ENCODE results near the gene HGF. TPM values are rescaled to one million over a fixed set of nuclear protein-coding genes. Genes with fewer than 3 reads are reported as not detected.
"Not testable (repeated sequence)": the region's sequence is repeated elsewhere in the genome, so short reads cannot be mapped to it uniquely, and the experiment has no call there.

Gene HGF
- total RNA-seq, 1 donor from 2014 or later = not detected

DNA sequence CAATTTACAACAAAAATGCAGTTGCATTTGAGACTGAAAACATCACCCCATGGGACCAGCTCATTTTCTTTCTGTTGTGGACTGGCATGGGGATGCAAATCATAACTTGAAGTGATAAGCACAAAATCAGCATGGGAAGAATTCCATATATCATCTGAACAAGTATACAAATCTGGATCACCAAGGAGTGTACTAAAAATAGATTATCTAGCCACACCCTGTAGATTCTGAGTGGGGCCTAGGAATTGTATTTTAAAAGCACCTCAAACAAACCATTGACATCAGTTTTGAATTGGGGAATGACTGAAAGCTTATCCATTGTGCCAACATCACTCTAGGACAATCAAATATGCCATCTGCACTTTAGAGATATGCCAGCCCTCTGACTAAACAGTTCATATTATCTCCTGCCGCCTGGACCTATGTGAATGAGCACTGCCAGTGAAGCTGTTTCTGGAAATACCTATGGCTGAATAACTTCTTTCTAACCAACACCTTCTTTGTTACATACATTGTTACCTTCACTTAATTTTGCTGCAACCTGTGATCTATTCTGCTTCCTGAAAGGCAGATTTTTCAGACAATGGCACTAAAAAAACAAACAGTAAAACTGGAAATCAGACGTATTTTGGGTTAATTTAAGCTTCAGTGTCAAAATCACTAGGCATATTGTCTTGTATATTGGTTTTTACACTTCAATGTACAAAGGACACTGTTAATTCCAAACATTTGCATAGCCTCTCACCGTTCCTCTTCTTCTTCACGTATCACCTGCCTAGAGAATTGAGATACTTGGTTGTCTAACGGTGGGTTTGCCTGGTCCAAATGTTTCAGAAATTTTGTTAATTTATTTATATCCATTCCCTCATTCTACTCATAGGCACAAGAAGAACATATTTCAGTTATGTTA is 42.4 kb upstream of the HGF start:
- H3K36me3 ChIP-seq (ENCODE audit: insufficient read depth, low read length) = no peaks in the 10 kb centered on the region
- H4K20me1 ChIP-seq (ENCODE audit: insufficient read depth, low read length) = no peaks in the 10 kb centered on the region
- H3K4me2 ChIP-seq (ENCODE audit: low read length) = no peak overlapping the region
- H3K27ac ChIP-seq (ENCODE audit: low read depth, low read length) = no peak overlapping the region
- H3K27me3 ChIP-seq (ENCODE audit: insufficient read depth, low read length) = no peaks in the 10 kb centered on the region
- no peaks in the 10 kb centered on the region for H3K4me1 ChIP-seq (ENCODE audit: insufficient read depth, low read length)
- H3K79me2 ChIP-seq (ENCODE audit: insufficient read depth, low read length) = no peaks in the 10 kb centered on the region
- no peaks in the 10 kb centered on the region for H3K9me3 Mint-ChIP-seq (ENCODE audit: unreplicated experiment)
- no peaks in the 10 kb centered on the region for H3K36me3 Mint-ChIP-seq (ENCODE audit: low read depth, unreplicated experiment)
- no peak for TF ChIP-seq EZH2 (IDR thresholded peaks at IDR 0.05; ENCODE audit: insufficient read depth, low read length)
- TF ChIP-seq, protein P1, sequence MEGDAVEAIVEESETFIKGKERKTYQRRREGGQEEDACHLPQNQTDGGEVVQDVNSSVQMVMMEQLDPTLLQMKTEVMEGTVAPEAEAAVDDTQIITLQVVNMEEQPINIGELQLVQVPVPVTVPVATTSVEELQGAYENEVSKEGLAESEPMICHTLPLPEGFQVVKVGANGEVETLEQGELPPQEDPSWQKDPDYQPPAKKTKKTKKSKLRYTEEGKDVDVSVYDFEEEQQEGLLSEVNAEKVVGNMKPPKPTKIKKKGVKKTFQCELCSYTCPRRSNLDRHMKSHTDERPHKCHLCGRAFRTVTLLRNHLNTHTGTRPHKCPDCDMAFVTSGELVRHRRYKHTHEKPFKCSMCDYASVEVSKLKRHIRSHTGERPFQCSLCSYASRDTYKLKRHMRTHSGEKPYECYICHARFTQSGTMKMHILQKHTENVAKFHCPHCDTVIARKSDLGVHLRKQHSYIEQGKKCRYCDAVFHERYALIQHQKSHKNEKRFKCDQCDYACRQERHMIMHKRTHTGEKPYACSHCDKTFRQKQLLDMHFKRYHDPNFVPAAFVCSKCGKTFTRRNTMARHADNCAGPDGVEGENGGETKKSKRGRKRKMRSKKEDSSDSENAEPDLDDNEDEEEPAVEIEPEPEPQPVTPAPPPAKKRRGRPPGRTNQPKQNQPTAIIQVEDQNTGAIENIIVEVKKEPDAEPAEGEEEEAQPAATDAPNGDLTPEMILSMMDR (IDR thresholded peaks at IDR 0.05; ENCODE audit: insufficient read depth, low read depth, low read length) = no peak
- no peak overlapping the region for H3K9ac ChIP-seq (ENCODE audit: low read length)
- H3K27ac Mint-ChIP-seq (ENCODE audit: unreplicated experiment) = no peak overlapping the region
- no peak for DNase-seq (ENCODE audit: low read depth)
- FAIRE-seq = no peak
- peaks cover 1% of the 10 kb centered on the region for H3K4me1 Mint-ChIP-seq (ENCODE audit: low read depth, unreplicated experiment)
- H3K27me3 Mint-ChIP-seq (ENCODE audit: low read depth, unreplicated experiment) = no peaks in the 10 kb centered on the region
- H3K4me3 ChIP-seq (ENCODE audit: insufficient read depth, low read depth, low read length) = no peak overlapping the region
- H3K9me3 ChIP-seq (ENCODE audit: insufficient read depth, low read depth, low read length) = no peaks in the 10 kb centered on the region
- H2AFZ ChIP-seq (ENCODE audit: low read depth, low read length) = no peak overlapping the region
- no peak overlapping the region for H3K4me3 Mint-ChIP-seq (ENCODE audit: unreplicated experiment)

DNA sequence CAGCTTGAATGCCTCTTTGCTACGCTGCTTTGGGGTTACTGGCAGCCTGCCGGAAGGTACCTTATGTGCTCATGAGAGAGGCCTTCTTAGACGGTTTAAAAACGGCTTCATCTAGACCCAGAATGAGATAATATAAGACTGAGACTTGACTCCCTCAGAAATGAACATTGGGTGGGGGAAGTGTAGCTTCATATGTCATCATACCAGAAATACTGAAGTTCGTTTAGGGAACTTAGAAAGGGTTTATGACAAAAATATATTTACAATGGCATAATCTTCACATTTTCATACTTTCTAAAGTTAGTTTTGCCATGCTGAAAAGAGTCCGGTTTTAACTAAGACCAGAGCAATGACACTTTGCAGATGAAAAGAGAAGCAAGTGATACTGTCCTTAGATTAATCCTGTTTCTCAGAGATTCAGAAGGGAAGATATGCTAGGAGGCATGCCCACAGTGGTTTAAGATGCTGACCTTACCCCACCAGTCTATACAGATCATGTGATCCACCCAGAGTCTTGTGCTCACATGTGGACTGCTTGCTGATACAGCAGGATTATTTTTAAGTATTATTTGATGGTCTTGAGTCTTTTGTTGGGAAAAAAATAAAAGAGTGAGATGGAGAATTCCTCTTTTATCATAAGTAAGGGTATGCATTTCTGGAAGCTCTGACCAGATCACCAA is 40.8 kb upstream of the HGF start:
- Mint-ChIP-seq H3K27ac (ENCODE audit: unreplicated experiment) (no peak overlapping the region), H3K4me3 (ENCODE audit: unreplicated experiment) (no peak overlapping the region)
- TF ChIP-seq, protein P1 (IDR thresholded peaks at IDR 0.05; ENCODE audit: insufficient read depth, low read depth, low read length) = no peak
- no peak for TF ChIP-seq EZH2 (IDR thresholded peaks at IDR 0.05; ENCODE audit: insufficient read depth, low read length)

DNA sequence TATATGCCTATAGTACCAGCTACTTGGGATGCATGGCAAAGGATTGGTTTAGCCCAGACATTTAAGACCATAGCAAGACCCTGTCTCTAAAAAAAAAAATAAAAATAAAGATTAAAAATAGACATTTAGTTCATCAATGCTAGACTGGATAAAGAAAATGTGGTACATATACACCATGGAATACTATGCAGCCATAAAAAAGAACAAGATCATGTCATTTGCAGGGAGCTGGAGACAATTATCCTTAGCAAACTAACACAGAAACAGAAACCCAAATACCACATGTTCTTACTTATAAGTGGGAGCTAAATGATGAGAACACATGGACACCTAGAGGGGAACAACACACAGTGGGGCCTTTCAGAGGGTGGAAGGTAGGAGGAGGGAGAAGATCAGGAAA is 38.5 kb upstream of the HGF start:
- not testable (repeated sequence) for H3K4me3 ChIP-seq (ENCODE audit: insufficient read depth, low read depth, low read length); H3K9me3 ChIP-seq (ENCODE audit: insufficient read depth, low read depth, low read length); H3K9me3 Mint-ChIP-seq (ENCODE audit: unreplicated experiment); H3K9ac ChIP-seq (ENCODE audit: low read length); H3K27me3 ChIP-seq (ENCODE audit: insufficient read depth, low read length); H3K27ac Mint-ChIP-seq (ENCODE audit: unreplicated experiment); H3K4me1 ChIP-seq (ENCODE audit: insufficient read depth, low read length); H3K27ac ChIP-seq (ENCODE audit: low read depth, low read length); DNase-seq (ENCODE audit: low read depth); H3K4me3 Mint-ChIP-seq (ENCODE audit: unreplicated experiment); FAIRE-seq; H3K36me3 ChIP-seq (ENCODE audit: insufficient read depth, low read length); H3K4me1 Mint-ChIP-seq (ENCODE audit: low read depth, unreplicated experiment); H3K27me3 Mint-ChIP-seq (ENCODE audit: low read depth, unreplicated experiment); H3K79me2 ChIP-seq (ENCODE audit: insufficient read depth, low read length); H2AFZ ChIP-seq (ENCODE audit: low read depth, low read length); H3K4me2 ChIP-seq (ENCODE audit: low read length); H4K20me1 ChIP-seq (ENCODE audit: insufficient read depth, low read length); H3K36me3 Mint-ChIP-seq (ENCODE audit: low read depth, unreplicated experiment)

More for the DNA sequence above, 40.8 kb upstream of the HGF start:
- Histone ChIP-seq H3K9ac (ENCODE audit: low read length) (no peak overlapping the region), H3K9me3 (ENCODE audit: insufficient read depth, low read depth, low read length) (no peaks in the 10 kb centered on the region), H3K4me1 (ENCODE audit: insufficient read depth, low read length) (no peaks in the 10 kb centered on the region), H3K27me3 (ENCODE audit: insufficient read depth, low read length) (no peaks in the 10 kb centered on the region), H4K20me1 (ENCODE audit: insufficient read depth, low read length) (no peaks in the 10 kb centered on the region), H3K79me2 (ENCODE audit: insufficient read depth, low read length) (no peaks in the 10 kb centered on the region), H3K4me3 (ENCODE audit: insufficient read depth, low read depth, low read length) (no peak overlapping the region), H3K4me2 (ENCODE audit: low read length) (no peak overlapping the region), H3K36me3 (ENCODE audit: insufficient read depth, low read length) (no peaks in the 10 kb centered on the region), H3K27ac (ENCODE audit: low read depth, low read length) (no peak overlapping the region), H2AFZ (ENCODE audit: low read depth, low read length) (no peak overlapping the region)
- H3K27me3 Mint-ChIP-seq (ENCODE audit: low read depth, unreplicated experiment) = no peaks in the 10 kb centered on the region
- H3K36me3 Mint-ChIP-seq (ENCODE audit: low read depth, unreplicated experiment) = no peaks in the 10 kb centered on the region
- no peaks in the 10 kb centered on the region for H3K9me3 Mint-ChIP-seq (ENCODE audit: unreplicated experiment)
- DNase-seq (ENCODE audit: low read depth) = no peak
- FAIRE-seq = no peak
- H3K4me1 Mint-ChIP-seq (ENCODE audit: low read depth, unreplicated experiment) = peaks cover 1% of the 10 kb centered on the region
